Measurements from ENCODE around the gene CDH8. TPM values are rescaled to one million over a fixed set of nuclear protein-coding genes. Genes with fewer than 3 reads are reported as not detected.

The CDH8 gene
- polyA plus RNA-seq, 1 of the 3 experiments (the other 2 are of a cell fraction), result 0.05 TPM

DNA sequence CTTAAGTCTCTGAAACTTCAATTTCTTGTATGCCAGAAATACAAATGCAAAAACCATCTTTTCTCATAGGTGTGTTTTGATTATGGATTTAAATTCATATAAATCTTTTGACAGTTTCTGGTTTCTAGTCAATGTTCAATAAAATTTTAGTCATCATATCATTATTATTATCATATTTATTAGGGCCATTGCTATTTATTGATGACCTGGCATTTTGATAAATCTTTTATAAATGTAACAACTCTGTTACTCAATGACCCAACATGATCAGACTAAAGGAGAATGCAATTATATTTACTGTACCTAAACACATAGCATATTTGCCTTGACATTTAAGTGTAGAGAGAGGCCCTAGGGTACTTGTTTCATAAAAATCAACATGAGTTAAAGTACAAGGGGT lies 320.8 kb downstream of the CDH8 start:
- ChIA-PET CTCF (no interaction called here), POLR2A (no interaction called here)
- Histone ChIP-seq H2AFZ (ENCODE audit: low read depth) (no peak overlapping the region), H3K36me3 (replicated peaks in 1 of 2; ENCODE audit: control insufficient read depth in 1 of 2, insufficient read depth in 2 of 2, low read length in 1 of 2) (no peaks in the 10 kb centered on the region), H3K4me1 (ENCODE audit: control insufficient read depth in 1 of 2, insufficient read depth in 2 of 2, low read depth in 1 of 2, low read length in 1 of 2) (no peaks in the 10 kb centered on the region), H3K27me3 (ENCODE audit: insufficient read depth) (no peaks in the 10 kb centered on the region), H3K27ac (ENCODE audit: low read depth in 2 of 2, low read length in 1 of 2) (no peak overlapping the region), H3K9ac (no peak overlapping the region), H3K4me3 (ENCODE audit: low read depth in 2 of 2, low read length in 1 of 2) (no peak overlapping the region), H3K4me2 (no peak overlapping the region), H3K9me2 (no peaks in the 10 kb centered on the region), H3K9me3 (no peaks in the 10 kb centered on the region), H4K20me1 (ENCODE audit: insufficient read depth) (no peaks in the 10 kb centered on the region), H3F3A (replicated peaks; ENCODE audit: insufficient read depth) (no peaks in the 10 kb centered on the region), H3K79me2 (ENCODE audit: insufficient read depth) (no peaks in the 10 kb centered on the region)
- TF ChIP-seq RFX5 (IDR thresholded peaks at IDR 0.05; ENCODE audit: low read length), result no peak
- no peak for TF ChIP-seq POLR2AphosphoS5 (IDR thresholded peaks at IDR 0.05; ENCODE audit: low read depth, low read length)
- TF ChIP-seq NFIC (IDR thresholded peaks at IDR 0.05; ENCODE audit: borderline replicate concordance), result no peak
- no peak for TF ChIP-seq RXRA (IDR thresholded peaks at IDR 0.05; ENCODE audit: borderline replicate concordance, low read depth)
- no peak for TF ChIP-seq RAD21 (IDR thresholded peaks at IDR 0.05; ENCODE audit: low read length)
- no peak for TF ChIP-seq GATA2 (CRISPR knock-in tag; IDR thresholded peaks at IDR 0.05)
- TF ChIP-seq GABPA (IDR thresholded peaks at IDR 0.05; ENCODE audit: low read depth), result no peak
- no peak for TF ChIP-seq SMC3 (IDR thresholded peaks at IDR 0.05; ENCODE audit: low read depth, low read length)
- TF ChIP-seq EZH2phosphoT487 (IDR thresholded peaks at IDR 0.05; ENCODE audit: borderline replicate concordance, low read depth), result no peak
- TF ChIP-seq, protein P1, sequence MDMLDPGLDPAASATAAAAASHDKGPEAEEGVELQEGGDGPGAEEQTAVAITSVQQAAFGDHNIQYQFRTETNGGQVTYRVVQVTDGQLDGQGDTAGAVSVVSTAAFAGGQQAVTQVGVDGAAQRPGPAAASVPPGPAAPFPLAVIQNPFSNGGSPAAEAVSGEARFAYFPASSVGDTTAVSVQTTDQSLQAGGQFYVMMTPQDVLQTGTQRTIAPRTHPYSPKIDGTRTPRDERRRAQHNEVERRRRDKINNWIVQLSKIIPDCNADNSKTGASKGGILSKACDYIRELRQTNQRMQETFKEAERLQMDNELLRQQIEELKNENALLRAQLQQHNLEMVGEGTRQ (IDR thresholded peaks at IDR 0.05; ENCODE audit: borderline replicate concordance, low read depth, low read length), result no peak
- TF ChIP-seq RCOR1 (IDR thresholded peaks at IDR 0.05; ENCODE audit: low read length), result no peak
- no peak for TF ChIP-seq MXI1 (IDR thresholded peaks at IDR 0.05; ENCODE audit: low read depth, low read length)
- TF ChIP-seq, protein P2, sequence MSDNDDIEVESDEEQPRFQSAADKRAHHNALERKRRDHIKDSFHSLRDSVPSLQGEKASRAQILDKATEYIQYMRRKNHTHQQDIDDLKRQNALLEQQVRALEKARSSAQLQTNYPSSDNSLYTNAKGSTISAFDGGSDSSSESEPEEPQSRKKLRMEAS (IDR thresholded peaks at IDR 0.05; ENCODE audit: low read depth), result no peak
- no peak for DNase-seq

DNA sequence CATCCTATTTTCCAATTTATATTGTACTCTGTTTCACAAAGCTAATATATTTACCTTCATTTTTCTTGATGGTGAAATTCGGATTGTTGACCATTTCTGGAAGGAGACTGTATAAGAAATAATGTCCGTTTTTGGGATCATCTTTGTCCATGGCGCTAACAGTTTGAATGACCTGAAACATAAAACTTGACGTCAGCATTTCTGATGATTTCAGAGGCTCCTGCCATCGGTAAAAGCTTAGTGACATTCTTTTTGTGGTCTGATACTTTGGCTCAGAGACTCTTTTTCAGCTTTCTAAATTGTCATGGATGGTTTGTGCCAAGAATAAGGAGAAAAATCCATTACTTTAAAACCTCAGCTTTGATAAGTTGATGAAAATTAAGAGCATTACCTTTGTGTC lies 322.5 kb downstream of the CDH8 start:
- Histone ChIP-seq H3K9me3 (no peaks in the 10 kb centered on the region), H3K27ac (ENCODE audit: low read depth in 2 of 2, low read length in 1 of 2) (no peak overlapping the region), H3K79me2 (ENCODE audit: insufficient read depth) (no peaks in the 10 kb centered on the region), H3K4me3 (ENCODE audit: low read depth in 2 of 2, low read length in 1 of 2) (no peak overlapping the region), H3K27me3 (ENCODE audit: insufficient read depth) (no peaks in the 10 kb centered on the region), H3K4me2 (no peak overlapping the region), H3K9ac (no peak overlapping the region), H3K4me1 (ENCODE audit: control insufficient read depth in 1 of 2, insufficient read depth in 2 of 2, low read depth in 1 of 2, low read length in 1 of 2) (no peaks in the 10 kb centered on the region), H2AFZ (ENCODE audit: low read depth) (no peak overlapping the region), H3K36me3 (replicated peaks in 1 of 2; ENCODE audit: control insufficient read depth in 1 of 2, insufficient read depth in 2 of 2, low read length in 1 of 2) (no peaks in the 10 kb centered on the region), H3K9me2 (no peaks in the 10 kb centered on the region), H3F3A (replicated peaks; ENCODE audit: insufficient read depth) (no peaks in the 10 kb centered on the region), H4K20me1 (ENCODE audit: insufficient read depth) (no peaks in the 10 kb centered on the region)
- ChIA-PET POLR2A (no interaction called here), CTCF (interaction anchor here (1.0 kb wide), 1 partner anchor 9 kb away, joined by 3 read pairs; no protein-coding TSS in a partner anchor)
- no peak for DNase-seq
- TF ChIP-seq POLR2AphosphoS5 (IDR thresholded peaks at IDR 0.05; ENCODE audit: low read depth, low read length) (no peak), MEF2A (IDR thresholded peaks at IDR 0.05; ENCODE audit: borderline replicate concordance, low read depth) (no peak), RFX5 (IDR thresholded peaks at IDR 0.05; ENCODE audit: low read length) (no peak), NRF1 (IDR thresholded peaks at IDR 0.05; ENCODE audit: low read depth, low read length) (no peak), YY1 (IDR thresholded peaks at IDR 0.05; ENCODE audit: low read depth) (no peak), TEAD4 (IDR thresholded peaks at IDR 0.05; ENCODE audit: borderline replicate concordance, insufficient read depth) (no peak)
- TF ChIP-seq, protein P3, sequence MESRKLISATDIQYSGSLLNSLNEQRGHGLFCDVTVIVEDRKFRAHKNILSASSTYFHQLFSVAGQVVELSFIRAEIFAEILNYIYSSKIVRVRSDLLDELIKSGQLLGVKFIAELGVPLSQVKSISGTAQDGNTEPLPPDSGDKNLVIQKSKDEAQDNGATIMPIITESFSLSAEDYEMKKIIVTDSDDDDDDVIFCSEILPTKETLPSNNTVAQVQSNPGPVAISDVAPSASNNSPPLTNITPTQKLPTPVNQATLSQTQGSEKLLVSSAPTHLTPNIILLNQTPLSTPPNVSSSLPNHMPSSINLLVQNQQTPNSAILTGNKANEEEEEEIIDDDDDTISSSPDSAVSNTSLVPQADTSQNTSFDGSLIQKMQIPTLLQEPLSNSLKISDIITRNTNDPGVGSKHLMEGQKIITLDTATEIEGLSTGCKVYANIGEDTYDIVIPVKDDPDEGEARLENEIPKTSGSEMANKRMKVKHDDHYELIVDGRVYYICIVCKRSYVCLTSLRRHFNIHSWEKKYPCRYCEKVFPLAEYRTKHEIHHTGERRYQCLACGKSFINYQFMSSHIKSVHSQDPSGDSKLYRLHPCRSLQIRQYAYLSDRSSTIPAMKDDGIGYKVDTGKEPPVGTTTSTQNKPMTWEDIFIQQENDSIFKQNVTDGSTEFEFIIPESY (IDR thresholded peaks at IDR 0.05; ENCODE audit: borderline replicate concordance, low read depth), result no peak
- TF ChIP-seq, protein P4, sequence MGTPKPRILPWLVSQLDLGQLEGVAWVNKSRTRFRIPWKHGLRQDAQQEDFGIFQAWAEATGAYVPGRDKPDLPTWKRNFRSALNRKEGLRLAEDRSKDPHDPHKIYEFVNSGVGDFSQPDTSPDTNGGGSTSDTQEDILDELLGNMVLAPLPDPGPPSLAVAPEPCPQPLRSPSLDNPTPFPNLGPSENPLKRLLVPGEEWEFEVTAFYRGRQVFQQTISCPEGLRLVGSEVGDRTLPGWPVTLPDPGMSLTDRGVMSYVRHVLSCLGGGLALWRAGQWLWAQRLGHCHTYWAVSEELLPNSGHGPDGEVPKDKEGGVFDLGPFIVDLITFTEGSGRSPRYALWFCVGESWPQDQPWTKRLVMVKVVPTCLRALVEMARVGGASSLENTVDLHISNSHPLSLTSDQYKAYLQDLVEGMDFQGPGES (IDR thresholded peaks at IDR 0.05; ENCODE audit: low read depth, low read length), result no peak
- TF ChIP-seq, protein P5, sequence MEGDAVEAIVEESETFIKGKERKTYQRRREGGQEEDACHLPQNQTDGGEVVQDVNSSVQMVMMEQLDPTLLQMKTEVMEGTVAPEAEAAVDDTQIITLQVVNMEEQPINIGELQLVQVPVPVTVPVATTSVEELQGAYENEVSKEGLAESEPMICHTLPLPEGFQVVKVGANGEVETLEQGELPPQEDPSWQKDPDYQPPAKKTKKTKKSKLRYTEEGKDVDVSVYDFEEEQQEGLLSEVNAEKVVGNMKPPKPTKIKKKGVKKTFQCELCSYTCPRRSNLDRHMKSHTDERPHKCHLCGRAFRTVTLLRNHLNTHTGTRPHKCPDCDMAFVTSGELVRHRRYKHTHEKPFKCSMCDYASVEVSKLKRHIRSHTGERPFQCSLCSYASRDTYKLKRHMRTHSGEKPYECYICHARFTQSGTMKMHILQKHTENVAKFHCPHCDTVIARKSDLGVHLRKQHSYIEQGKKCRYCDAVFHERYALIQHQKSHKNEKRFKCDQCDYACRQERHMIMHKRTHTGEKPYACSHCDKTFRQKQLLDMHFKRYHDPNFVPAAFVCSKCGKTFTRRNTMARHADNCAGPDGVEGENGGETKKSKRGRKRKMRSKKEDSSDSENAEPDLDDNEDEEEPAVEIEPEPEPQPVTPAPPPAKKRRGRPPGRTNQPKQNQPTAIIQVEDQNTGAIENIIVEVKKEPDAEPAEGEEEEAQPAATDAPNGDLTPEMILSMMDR (IDR thresholded peaks at IDR 0.05), result no peak
- TF ChIP-seq, protein P2 (IDR thresholded peaks at IDR 0.05; ENCODE audit: low read depth), result no peak
- TF ChIP-seq, protein P6, sequence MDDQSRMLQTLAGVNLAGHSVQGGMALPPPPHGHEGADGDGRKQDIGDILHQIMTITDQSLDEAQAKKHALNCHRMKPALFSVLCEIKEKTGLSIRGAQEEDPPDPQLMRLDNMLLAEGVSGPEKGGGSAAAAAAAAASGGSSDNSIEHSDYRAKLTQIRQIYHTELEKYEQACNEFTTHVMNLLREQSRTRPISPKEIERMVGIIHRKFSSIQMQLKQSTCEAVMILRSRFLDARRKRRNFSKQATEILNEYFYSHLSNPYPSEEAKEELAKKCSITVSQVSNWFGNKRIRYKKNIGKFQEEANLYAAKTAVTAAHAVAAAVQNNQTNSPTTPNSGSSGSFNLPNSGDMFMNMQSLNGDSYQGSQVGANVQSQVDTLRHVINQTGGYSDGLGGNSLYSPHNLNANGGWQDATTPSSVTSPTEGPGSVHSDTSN (IDR thresholded peaks at IDR 0.05), result no peak
- WGBS (ENCODE audit: low lambda C conversion rate), result 33% methylated on average over 5 of the region's 5 CpGs

Measured in SK-N-SH (cell line).